Mononuclear cell (primary cell): ENCODE data around the gene RAF1. TPM values are rescaled to one million over a fixed set of nuclear protein-coding genes. Genes with fewer than 3 reads are reported as not detected.
"Not testable (repeated sequence)": the region's sequence is repeated elsewhere in the genome, so short reads cannot be mapped to it uniquely, and the experiment has no call there.

Experiments
- H3K27me3 ChIP-seq: 2 replicates; pipeline ENCODE4 v1.6.0; 2011; ENCODE audit warnings: low read length, control low read depth; ENCODE audit not compliant: insufficient read depth
- H3K4me1 ChIP-seq: 2 replicates; pipeline ENCODE4 v1.5.1; 2011; ENCODE audit warnings: mild to moderate bottlenecking, low read length, control low read depth; ENCODE audit not compliant: insufficient read depth
- H3K4me3 ChIP-seq: 2 replicates; pipeline ENCODE4 v1.5.1; 2011; ENCODE audit warnings: mild to moderate bottlenecking, low read length, moderate library complexity
- H3K9me3 ChIP-seq: 2 replicates; pipeline ENCODE4 v1.5.1; 2011; ENCODE audit warnings: low read depth, mild to moderate bottlenecking, control low read depth, low read length
- total RNA-seq: library from RNA; depleted of rRNA; stranded (reverse); fragments of >200 nt; gene quantifications from one replicate; pipeline ENCODE4 v1.2.3, GENCODE V29; 2012

Gene RAF1
- total RNA-seq, 1 donor = 176 TPM

- Histone ChIP-seq H3K27me3 (no peaks in the 10 kb centered on the region), H3K9me3 (no peaks in the 10 kb centered on the region), H3K4me3 (no peak overlapping the region), H3K4me1 (no peaks in the 10 kb centered on the region)
These were observed 26.2 kb upstream of the RAF1 start for GRCh38 chr3:12689997-12690711.

GRCh38 chr3:12687948-12688347, 24.0 kb upstream of the RAF1 start:
- peaks cover 8% of the 10 kb centered on the region for H3K4me1 ChIP-seq
- H3K9me3 ChIP-seq = no peaks in the 10 kb centered on the region
- H3K27me3 ChIP-seq = no peaks in the 10 kb centered on the region
- no peak overlapping the region for H3K4me3 ChIP-seq

DNA sequence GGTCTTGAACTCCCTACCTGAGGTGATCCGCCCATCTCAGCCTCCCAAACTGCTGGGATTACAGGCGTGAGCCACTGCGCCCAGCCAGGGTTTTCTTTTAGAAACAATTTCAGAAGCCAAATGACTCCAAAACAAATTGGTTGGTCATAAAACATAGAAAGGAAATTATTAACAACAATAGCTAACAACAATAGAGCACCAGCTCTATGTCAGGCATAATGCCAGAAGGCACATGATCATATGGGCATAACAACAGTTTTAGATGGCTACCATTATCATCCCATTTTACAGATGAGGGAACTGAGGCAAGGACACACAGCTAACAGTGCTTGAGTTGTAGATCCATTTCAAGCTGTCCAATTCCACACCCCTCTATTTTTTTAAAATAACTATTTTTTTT, 22.2 kb upstream of the RAF1 start:
- no peaks in the 10 kb centered on the region for H3K27me3 ChIP-seq
- H3K9me3 ChIP-seq = no peaks in the 10 kb centered on the region
- H3K4me1 ChIP-seq = peaks cover 24% of the 10 kb centered on the region
- no peak overlapping the region for H3K4me3 ChIP-seq

GRCh38 chr3:12681943-12682390, 18.1 kb upstream of the RAF1 start:
- H3K27me3 ChIP-seq = no peaks in the 10 kb centered on the region
- H3K4me3 ChIP-seq = no peak overlapping the region
- no peaks in the 10 kb centered on the region for H3K9me3 ChIP-seq
- peaks cover 44% of the 10 kb centered on the region for H3K4me1 ChIP-seq

- H3K4me3 ChIP-seq = no peak overlapping the region
- peaks cover 49% of the 10 kb centered on the region for H3K4me1 ChIP-seq
- no peaks in the 10 kb centered on the region for H3K9me3 ChIP-seq
- H3K27me3 ChIP-seq = no peaks in the 10 kb centered on the region
These were observed 17.4 kb upstream of the RAF1 start for GRCh38 chr3:12681089-12681942.

GRCh38 chr3:12679468-12679867, 15.6 kb upstream of the RAF1 start:
- H3K4me3 ChIP-seq = no peak overlapping the region
- no peaks in the 10 kb centered on the region for H3K9me3 ChIP-seq
- H3K27me3 ChIP-seq = no peaks in the 10 kb centered on the region
- peaks cover 60% of the 10 kb centered on the region for H3K4me1 ChIP-seq

GRCh38 chr3:12677616-12678015, 13.7 kb upstream of the RAF1 start:
- H3K4me1 ChIP-seq = peaks cover 49% of the 10 kb centered on the region
- no peaks in the 10 kb centered on the region for H3K9me3 ChIP-seq
- no peak overlapping the region for H3K4me3 ChIP-seq
- H3K27me3 ChIP-seq = no peaks in the 10 kb centered on the region

DNA sequence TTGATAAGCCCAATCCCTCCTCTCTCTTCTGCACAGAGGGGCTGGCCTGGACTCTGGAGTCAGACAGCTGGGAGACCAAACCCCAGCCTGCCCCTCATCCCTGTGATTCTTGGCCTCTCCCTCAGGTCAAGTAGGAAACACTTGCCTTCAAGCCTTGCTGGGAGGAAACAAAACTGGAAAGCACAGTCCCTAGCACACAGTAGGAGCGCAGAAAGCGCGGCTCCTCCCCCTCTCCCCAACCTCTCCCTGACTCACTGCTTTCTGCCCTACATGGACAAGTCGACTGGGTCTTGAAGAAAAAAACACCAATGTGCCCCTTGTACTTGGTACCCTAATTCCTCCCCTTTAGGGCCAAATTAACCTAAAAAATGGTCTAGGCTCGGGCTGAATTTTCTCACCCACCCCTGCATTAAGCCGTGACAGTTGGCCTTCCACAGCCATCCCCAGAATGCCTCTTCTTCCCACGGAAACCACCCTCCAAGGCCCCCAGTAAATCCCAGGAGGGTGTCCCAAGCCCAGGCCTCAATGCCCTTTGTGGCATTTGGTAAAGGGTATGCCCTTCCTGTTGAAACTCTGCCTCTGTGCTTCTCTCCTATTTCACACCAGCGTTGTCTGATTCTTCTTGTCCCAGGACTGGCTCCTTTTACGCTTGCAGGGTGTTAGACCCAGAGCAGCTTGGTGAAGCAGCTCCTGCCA, 11.3 kb upstream of the RAF1 start:
- Histone ChIP-seq H3K9me3 (no peaks in the 10 kb centered on the region), H3K4me3 (no peak overlapping the region), H3K27me3 (no peaks in the 10 kb centered on the region), H3K4me1 (peaks cover 28% of the 10 kb centered on the region)

GRCh38 chr3:12673956-12674736, 10.2 kb upstream of the RAF1 start:
- H3K4me1 ChIP-seq = peaks cover 27% of the 10 kb centered on the region
- not testable (repeated sequence) for H3K27me3 ChIP-seq, H3K4me3 ChIP-seq, H3K9me3 ChIP-seq

DNA sequence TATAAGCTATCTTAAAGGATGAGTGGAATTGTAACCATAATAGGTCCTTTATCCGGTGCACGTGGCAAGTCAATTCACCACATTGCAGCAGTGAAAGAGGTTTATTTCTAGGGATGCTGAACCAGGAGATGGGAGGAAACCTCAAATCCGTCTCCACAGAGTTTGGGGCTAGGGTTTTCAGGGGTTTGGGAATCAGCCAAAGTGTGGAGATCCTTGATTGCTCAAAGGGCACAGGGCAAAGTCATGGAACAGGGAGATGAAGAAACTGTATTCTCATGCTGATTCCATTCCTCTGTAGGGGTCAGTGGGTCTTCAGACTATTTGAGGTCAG, 7.2 kb upstream of the RAF1 start:
- Histone ChIP-seq H3K4me3 (no peak overlapping the region), H3K9me3 (no peaks in the 10 kb centered on the region), H3K4me1 (peaks cover 10% of the 10 kb centered on the region), H3K27me3 (no peaks in the 10 kb centered on the region)

DNA sequence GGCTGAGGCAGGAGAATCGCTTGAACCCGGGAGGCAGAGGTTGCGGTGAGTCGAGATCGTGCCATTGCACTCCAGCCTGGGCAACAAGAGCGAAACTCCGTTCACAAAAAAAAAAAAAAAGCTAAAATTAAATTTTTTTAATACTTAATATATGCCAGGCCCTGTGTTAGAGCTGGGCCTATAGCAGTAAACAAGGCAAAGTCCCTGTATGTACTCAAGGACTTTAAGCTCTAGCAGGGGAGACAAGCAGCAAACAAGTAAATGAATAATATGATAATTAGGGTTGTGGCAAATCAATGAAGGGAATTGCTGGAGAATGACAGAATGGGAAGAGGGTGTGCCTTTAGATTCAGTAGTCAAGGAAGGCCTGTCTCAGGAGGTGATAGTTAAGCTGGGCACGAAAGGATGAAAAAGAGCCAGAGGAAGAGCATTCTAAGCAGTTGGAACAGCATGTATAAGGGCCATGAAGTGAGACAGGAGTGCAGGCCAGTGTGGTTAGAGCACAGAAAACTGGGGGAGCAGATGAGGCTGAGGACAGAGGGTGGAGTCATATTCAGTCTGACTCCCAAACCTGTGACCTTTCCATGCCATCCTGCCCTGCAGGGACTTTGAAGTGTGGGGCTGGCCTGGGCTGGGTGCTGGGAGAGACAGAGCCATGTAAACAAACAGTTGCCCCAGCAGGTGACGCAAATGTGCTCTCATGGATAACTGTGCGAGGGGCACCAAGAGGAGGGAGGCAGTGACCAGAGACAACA, 6.6 kb upstream of the RAF1 start:
- peaks cover 4% of the 10 kb centered on the region for H3K4me1 ChIP-seq
- no peaks in the 10 kb centered on the region for H3K27me3 ChIP-seq
- no peak overlapping the region for H3K4me3 ChIP-seq
- no peaks in the 10 kb centered on the region for H3K9me3 ChIP-seq

- H3K27me3 ChIP-seq = no peaks in the 10 kb centered on the region
- peak overlapping the region; percentile 82 for H3K4me3 ChIP-seq
- H3K4me1 ChIP-seq = peaks cover 38% of the 10 kb centered on the region
- H3K9me3 ChIP-seq = no peaks in the 10 kb centered on the region
These were observed 449 bp downstream of the RAF1 start for GRCh38 chr3:12663401-12663935.

- peaks cover 41% of the 10 kb centered on the region for H3K4me1 ChIP-seq
These were observed 1.1 kb downstream of the RAF1 start for GRCh38 chr3:12662593-12663400.

More at GRCh38 chr3:12662593-12663400, 1.1 kb downstream of the RAF1 start:
- peak overlapping the region; percentile 82 for H3K4me3 ChIP-seq
- H3K9me3 ChIP-seq = no peaks in the 10 kb centered on the region
- no peaks in the 10 kb centered on the region for H3K27me3 ChIP-seq
